T follicular helper cell (primary cell): ENCODE results near the gene MPO.

Experiments
- DNase-seq: peaks from one replicate; pipeline ENCODE4 v3.0.0-alpha.2; 2020; ENCODE audit warnings: low read depth

The MPO gene

GRCh38 chr17:58319173-58320162 lies 38.7 kb upstream of the MPO start:
- no peak for DNase-seq

GRCh38 chr17:58318627-58319172 lies 38.0 kb upstream of the MPO start:
- DNase-seq: no peak

GRCh38 chr17:58318065-58318481 lies 37.3 kb upstream of the MPO start:
- no peak for DNase-seq

GRCh38 chr17:58317421-58318064 lies 36.8 kb upstream of the MPO start:
- peak; percentile 62 for DNase-seq

- DNase-seq: no peak
Measured at GRCh38 chr17:58316260-58316960, 35.7 kb upstream of the MPO start.

GRCh38 chr17:58315750-58316149 lies 35.0 kb upstream of the MPO start:
- no peak for DNase-seq

GRCh38 chr17:58315281-58315711 lies 34.6 kb upstream of the MPO start:
- DNase-seq: no peak

GRCh38 chr17:58314706-58315015 lies 33.9 kb upstream of the MPO start:
- no peak for DNase-seq

- DNase-seq: no peak
Measured at GRCh38 chr17:58313815-58314705, 33.3 kb upstream of the MPO start.

- DNase-seq: no peak
Measured at GRCh38 chr17:58312829-58313228, 32.1 kb upstream of the MPO start.

GRCh38 chr17:58312021-58312630 lies 31.4 kb upstream of the MPO start:
- no peak for DNase-seq

GRCh38 chr17:58311429-58311894 lies 30.7 kb upstream of the MPO start:
- no peak for DNase-seq

GRCh38 chr17:58310511-58311428 lies 30.0 kb upstream of the MPO start:
- no peak for DNase-seq

- no peak for DNase-seq
Measured at GRCh38 chr17:58309918-58310259, 29.2 kb upstream of the MPO start.

- no peak for DNase-seq
Measured at GRCh38 chr17:58308985-58309917, 28.5 kb upstream of the MPO start.

GRCh38 chr17:58308173-58308984 lies 27.6 kb upstream of the MPO start:
- no peak for DNase-seq

- no peak for DNase-seq
Measured at GRCh38 chr17:58307468-58308172, 26.9 kb upstream of the MPO start.
